ENCODE data around the gene MSMO1.

DNA sequence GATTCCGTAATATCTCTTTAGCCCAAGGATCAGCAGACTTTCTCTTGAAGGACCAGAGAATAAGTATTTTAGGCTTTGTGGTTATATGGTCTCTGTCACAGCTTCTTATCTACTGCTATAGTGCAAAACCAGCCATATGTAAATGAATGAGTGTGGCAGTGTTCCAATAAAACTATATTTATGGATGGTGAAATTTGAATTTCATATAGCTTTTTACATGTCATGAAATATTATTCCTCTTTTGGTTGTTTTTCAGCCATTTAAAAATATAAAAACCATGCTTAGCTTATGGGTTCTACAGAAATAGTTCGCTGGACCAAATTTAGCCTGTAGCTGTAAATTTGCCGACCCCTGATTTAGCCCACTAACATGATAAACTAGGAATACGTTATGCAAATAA, 18.0 kb upstream of the MSMO1 start:
- TF ChIP-seq, protein P1, sequence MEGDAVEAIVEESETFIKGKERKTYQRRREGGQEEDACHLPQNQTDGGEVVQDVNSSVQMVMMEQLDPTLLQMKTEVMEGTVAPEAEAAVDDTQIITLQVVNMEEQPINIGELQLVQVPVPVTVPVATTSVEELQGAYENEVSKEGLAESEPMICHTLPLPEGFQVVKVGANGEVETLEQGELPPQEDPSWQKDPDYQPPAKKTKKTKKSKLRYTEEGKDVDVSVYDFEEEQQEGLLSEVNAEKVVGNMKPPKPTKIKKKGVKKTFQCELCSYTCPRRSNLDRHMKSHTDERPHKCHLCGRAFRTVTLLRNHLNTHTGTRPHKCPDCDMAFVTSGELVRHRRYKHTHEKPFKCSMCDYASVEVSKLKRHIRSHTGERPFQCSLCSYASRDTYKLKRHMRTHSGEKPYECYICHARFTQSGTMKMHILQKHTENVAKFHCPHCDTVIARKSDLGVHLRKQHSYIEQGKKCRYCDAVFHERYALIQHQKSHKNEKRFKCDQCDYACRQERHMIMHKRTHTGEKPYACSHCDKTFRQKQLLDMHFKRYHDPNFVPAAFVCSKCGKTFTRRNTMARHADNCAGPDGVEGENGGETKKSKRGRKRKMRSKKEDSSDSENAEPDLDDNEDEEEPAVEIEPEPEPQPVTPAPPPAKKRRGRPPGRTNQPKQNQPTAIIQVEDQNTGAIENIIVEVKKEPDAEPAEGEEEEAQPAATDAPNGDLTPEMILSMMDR (IDR thresholded peaks at IDR 0.05; ENCODE audit: low read depth, low read length, poor library complexity, severe bottlenecking), result no peak
- TF ChIP-seq EZH2phosphoT487 (IDR thresholded peaks at IDR 0.05; ENCODE audit: borderline replicate concordance, low read length), result no peak

Data from DOHH2 (cell line).